ENCODE measurements around the gene FAM120A. TPM values are rescaled to one million over a fixed set of nuclear protein-coding genes. Genes with fewer than 3 reads are reported as not detected.

Gene FAM120A
- total RNA-seq, 2 donors from 2014 or later = 79.6 to 79.7 TPM

- intact Hi-C loops (cut with DNase I) = no loop called here
- ATAC-seq = no peak
- DNase-seq = no peak
Measured at GRCh38 chr9:93466416-93467061, 15.1 kb downstream of the FAM120A start.

DNA sequence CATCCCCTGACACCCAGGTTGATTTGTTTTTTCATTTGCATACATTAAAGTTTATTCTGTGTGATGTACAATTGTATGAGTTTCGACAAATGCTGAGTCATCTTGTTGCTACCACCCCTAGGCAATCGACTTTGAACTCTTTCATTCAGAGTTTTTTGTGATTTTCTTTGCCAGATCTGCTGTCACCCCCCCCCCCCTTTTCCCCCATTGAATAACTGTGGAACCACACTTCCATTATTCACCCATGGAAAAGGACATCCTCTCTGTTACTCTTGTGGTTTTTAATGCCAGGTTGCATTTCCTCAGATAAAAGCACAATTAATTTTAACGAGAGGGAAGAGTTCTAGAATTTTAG is 15.6 kb downstream of the FAM120A start:
- intact Hi-C loops (cut with DNase I) = no loop called here
- DNase-seq (no peak), ATAC-seq (no peak)

DNA sequence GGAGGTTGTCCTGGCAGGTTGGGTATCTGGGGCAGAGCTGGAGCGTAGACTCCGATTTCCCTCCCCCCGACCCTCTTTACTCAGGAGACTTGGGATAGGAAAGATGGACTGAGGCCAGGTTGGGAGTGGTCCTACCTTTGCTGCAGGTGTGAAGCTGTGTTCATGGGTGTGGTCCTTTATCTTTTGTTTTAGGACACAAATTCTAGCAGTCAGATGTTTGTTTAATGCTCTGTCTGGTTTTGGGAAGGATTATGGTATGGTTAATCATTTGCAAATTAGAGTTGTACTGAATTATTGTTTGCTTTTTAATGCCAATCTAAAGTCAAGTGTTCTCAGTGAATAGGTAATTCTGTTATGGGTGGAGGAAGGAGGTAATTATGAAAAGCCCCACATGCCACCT is 16.0 kb downstream of the FAM120A start:
- intact Hi-C loops (cut with DNase I) = no loop called here
- no peak for ATAC-seq

GRCh38 chr9:93468763-93469456 is 17.4 kb downstream of the FAM120A start:
- peak; percentile 72 to 81 for ATAC-seq
- intact Hi-C loops (cut with DNase I) = no loop called here

More for the DNA sequence above, 16.0 kb downstream of the FAM120A start:
- no peak for DNase-seq

GRCh38 chr9:93470391-93470790 is 18.9 kb downstream of the FAM120A start:
- intact Hi-C loops (cut with DNase I) = no loop called here
- ATAC-seq = no peak

More at GRCh38 chr9:93468763-93469456, 17.4 kb downstream of the FAM120A start:
- no peak for DNase-seq

DNA sequence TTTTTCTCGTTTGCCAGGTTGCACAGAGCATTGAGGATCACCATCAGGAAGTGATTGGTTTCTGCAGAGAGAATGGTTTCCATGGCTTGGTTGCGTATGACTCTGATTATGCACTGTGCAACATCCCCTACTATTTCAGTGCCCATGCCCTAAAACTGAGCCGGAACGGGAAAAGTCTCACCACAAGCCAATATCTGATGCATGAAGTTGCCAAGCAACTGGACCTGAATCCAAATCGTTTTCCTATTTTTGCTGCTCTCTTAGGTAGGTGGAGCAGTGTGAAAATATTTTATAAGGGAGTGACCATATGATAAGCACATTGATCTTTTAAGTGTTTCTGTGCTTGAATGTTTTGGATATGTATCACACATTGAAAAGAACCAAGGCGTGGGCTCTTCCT is 19.6 kb downstream of the FAM120A start:
- intact Hi-C loops (cut with DNase I) = no loop called here
- DNase-seq (no peak), ATAC-seq (peak; percentile 14 to 45)

More at GRCh38 chr9:93470391-93470790, 18.9 kb downstream of the FAM120A start:
- no peak for DNase-seq

GRCh38 chr9:93473411-93473810 is 21.9 kb downstream of the FAM120A start:
- no peak for DNase-seq
- intact Hi-C loops (cut with DNase I) = no loop called here
- ATAC-seq = no peak

- DNase-seq = no peak
- intact Hi-C loops (cut with DNase I) = no loop called here
- ATAC-seq = no peak
Measured at GRCh38 chr9:93475108-93475507, 23.6 kb downstream of the FAM120A start.

DNA sequence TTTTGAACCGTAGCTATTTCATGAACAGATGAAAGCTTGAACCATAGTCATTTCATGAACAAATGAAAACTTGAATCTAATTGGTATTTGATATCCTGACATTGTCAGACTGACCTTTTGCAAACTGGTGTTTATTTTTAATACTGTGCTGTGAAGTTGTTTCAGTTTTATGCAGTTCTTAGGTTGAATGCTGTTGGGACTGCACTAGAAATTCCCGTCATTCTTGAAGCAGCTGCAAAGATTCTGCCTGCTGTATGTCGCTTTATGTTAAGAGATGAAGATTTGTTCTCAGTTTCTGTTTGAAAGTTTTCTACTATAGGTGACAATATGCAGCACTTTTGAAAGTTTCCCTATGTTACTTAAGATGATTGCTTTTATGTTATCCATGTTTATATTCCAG is 24.4 kb downstream of the FAM120A start:
- ATAC-seq (no peak), DNase-seq (no peak)
- intact Hi-C loops (cut with DNase I) = no loop called here

- ATAC-seq (no peak), DNase-seq (no peak)
- intact Hi-C loops (cut with DNase I) = no loop called here
Measured at GRCh38 chr9:93476924-93477323, 25.4 kb downstream of the FAM120A start.

- DNase-seq (no peak), ATAC-seq (no peak)
- intact Hi-C loops (cut with DNase I) = no loop called here
Measured at GRCh38 chr9:93477397-93477796, 25.9 kb downstream of the FAM120A start.

- ATAC-seq (peak in 1 of 2 donors; percentile 78), DNase-seq (no peak)
- intact Hi-C loops (cut with DNase I) = no loop called here
Measured at GRCh38 chr9:93479726-93480125, 28.2 kb downstream of the FAM120A start.

- peak in 1 of 2 donors; percentile 32 for ATAC-seq
- intact Hi-C loops (cut with DNase I) = no loop called here
Measured at GRCh38 chr9:93480262-93480661, 28.8 kb downstream of the FAM120A start.

DNA sequence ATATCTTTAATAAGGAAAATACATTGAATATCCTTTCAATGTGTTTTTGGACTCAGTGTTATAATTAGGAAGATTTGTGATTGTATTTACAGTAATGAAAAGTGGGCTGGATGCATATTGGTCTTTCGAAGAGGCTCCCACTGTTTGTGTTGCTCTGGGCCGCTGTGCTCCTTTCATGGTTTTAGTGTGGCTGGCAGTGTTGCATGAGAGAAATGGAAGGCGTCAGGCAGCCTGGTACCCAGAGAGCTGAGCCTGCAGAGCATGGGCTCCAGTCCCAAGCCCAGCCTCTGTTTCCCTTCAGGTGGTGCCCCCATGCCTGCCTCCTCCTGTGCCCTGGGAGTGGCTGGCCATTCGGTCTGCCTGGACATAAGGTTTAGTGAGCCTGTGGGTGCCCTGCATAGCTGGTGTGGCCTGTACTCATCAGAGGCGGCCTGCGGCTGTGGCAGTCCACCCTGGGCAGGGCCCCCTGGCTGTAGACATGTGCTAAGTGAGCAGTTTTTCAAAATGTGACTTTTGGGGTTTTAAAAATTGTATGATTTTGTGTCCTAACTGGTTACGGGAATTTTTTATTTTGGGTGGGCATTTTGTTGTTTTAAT is 29.3 kb downstream of the FAM120A start:
- intact Hi-C loops (cut with DNase I) = no loop called here
- peak; percentile 58 to 69 for ATAC-seq
- no peak for DNase-seq

More at GRCh38 chr9:93480262-93480661, 28.8 kb downstream of the FAM120A start:
- no peak for DNase-seq

DNA sequence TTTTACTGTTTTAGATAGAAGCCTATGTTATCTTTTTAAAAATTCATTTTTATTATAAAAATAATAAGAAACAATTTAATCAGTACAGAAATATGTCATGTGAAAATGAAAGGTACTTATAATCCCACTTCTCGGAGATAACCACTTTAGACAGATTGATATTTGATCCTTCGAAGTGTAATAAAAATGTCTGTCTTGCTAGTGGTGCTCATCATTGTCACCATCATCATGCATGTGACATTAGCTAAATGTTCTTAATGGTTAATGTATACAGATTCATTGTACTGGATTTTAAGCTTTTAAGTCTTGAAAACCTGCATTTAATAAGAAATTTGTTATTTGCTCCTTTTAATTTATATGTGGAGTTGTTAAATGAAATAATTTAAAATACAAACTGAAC is 32.0 kb downstream of the FAM120A start:
- no peak for DNase-seq
- intact Hi-C loops (cut with DNase I) = no loop called here

DNA sequence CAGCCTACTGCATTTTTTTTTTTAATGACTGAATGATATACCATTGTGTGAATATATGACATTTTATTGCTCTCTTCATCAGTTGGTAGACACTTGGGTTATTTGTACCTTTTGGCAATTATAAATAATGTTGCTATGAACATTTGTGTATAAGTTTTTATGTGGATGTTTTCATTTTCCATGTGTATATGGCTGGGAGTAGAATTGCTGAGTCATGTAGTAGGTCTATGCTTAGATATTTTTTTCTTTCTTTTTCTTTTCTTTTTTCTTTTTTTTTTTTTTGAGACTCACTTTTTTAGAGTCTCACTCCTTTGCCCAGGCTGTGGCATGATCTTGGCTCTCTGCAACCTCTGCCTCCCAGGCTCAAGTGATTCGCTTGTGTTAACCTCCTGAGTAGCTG is 34.8 kb downstream of the FAM120A start:
- ATAC-seq (no peak), DNase-seq (no peak)

More for the DNA sequence above, 32.0 kb downstream of the FAM120A start:
- ATAC-seq = no peak

GRCh38 chr9:93488244-93488643 is 36.8 kb downstream of the FAM120A start:
- intact Hi-C loops (cut with DNase I) = no loop called here
- no peak for ATAC-seq

More for the DNA sequence above, 34.8 kb downstream of the FAM120A start:
- intact Hi-C loops (cut with DNase I) = no loop called here

DNA sequence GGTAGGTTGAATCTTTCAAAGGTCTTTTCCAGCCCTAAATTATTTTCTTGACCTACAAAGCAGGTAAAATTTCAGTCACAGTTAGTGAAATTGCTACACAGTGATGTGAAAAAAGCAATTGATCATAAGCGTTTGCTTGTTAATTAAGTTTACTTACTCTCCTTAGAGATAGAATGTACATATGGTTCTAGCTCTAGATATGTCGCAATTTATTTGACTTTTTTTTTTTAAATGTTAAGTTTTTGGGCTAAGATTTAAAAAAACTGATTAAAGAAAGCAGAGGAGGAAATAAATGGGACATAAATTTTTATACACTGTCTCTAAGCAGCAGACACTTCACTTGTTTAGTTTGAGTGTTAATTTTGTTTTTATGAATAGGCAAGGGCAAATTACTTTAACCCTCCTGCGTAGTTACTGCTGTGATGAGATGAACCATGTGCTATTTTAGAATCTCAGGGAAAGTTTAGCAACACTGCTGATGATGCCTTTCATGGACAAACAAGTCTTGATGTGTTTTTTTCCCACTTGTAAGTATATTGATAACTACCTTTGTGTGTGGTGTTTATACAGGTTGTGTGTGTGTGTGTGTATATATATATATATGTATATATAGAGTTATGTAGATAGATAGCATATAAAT is 40.2 kb downstream of the FAM120A start:
- intact Hi-C loops (cut with DNase I) = no loop called here
- DNase-seq (no peak), ATAC-seq (no peak)

More at GRCh38 chr9:93488244-93488643, 36.8 kb downstream of the FAM120A start:
- no peak for DNase-seq

GRCh38 chr9:93492327-93492726 is 40.8 kb downstream of the FAM120A start:
- ATAC-seq (peak in 1 of 2 donors; percentile 25), DNase-seq (no peak)
- intact Hi-C loops (cut with DNase I) = no loop called here

GRCh38 chr9:93493949-93494348 is 42.5 kb downstream of the FAM120A start:
- intact Hi-C loops (cut with DNase I) = no loop called here
- ATAC-seq (no peak), DNase-seq (no peak)
